ENCODE results near the gene CST2. TPM values are rescaled to one million over a fixed set of nuclear protein-coding genes. Genes with fewer than 3 reads are reported as not detected.

Gene CST2
- total and polyA plus RNA-seq, 2 donors (not counting 1 experiment from before 2014, with no cell fraction given): not detected

GRCh38 chr20:23776067-23776771 is 50.3 kb downstream of the CST2 start:
- WGBS (ENCODE audit: insufficient coverage): 24% methylated on average over 4 of the region's 14 CpGs
- Mint-ChIP-seq H3K27me3 (peaks cover 3% of the 10 kb centered on the region), H3K4me1 (no peaks in the 10 kb centered on the region), H3K4me3 (no peak overlapping the region), H3K27ac (no peak overlapping the region), H3K9me3 (ENCODE audit: insufficient read depth) (no peaks in the 10 kb centered on the region)
- DNase-seq: no peak
- Histone ChIP-seq H3K27ac (ENCODE audit: low read length in 2 of 2) (no peak overlapping the region), H4K20me1 (ENCODE audit: control insufficient read depth, insufficient read depth, low read length, poor library complexity, severe bottlenecking) (no peaks in the 10 kb centered on the region), H3K9ac (ENCODE audit: low read length) (no peak overlapping the region), H3K4me1 (ENCODE audit: control insufficient read depth in 2 of 2, insufficient read depth in 2 of 2, low read length in 2 of 2) (no peaks in the 10 kb centered on the region), H3K36me3 (replicated peaks in 1 of 2; ENCODE audit: control extremely low read depth in 1 of 2, control insufficient read depth in 1 of 2, extremely low read depth in 1 of 2, insufficient read depth in 2 of 2, low read length in 1 of 2) (no peaks in the 10 kb centered on the region), H2AFZ (ENCODE audit: insufficient read depth, low read depth, low read length, poor library complexity, severe bottlenecking) (no peak overlapping the region), H3K79me2 (ENCODE audit: control insufficient read depth, insufficient read depth, low read length) (no peaks in the 10 kb centered on the region), H3K4me2 (replicated peaks; ENCODE audit: low read depth, low read length, poor library complexity, severe bottlenecking) (no peak overlapping the region), H3K9me3 (ENCODE audit: control extremely low read depth in 1 of 3, control insufficient read depth in 2 of 3, insufficient read depth in 1 of 3, low read length in 2 of 3) (peaks cover 0 to 5% (median 0%) of the 10 kb centered on the region in 3 donors), H3K4me3 (ENCODE audit: control extremely low read depth in 1 of 5, extremely low read depth in 1 of 5, insufficient read depth in 1 of 5, low read depth in 2 of 5, low read length in 4 of 5) (no peak overlapping the region), H3K27me3 (replicated peaks in 1 of 4; ENCODE audit: control extremely low read depth in 1 of 4, control insufficient read depth in 3 of 4, insufficient read depth in 4 of 4, low read length in 3 of 4) (no peaks in the 10 kb centered on the region)
- no peak for TF ChIP-seq EZH2 (IDR thresholded peaks at IDR 0.05; ENCODE audit: borderline replicate concordance, insufficient read depth, low read depth, low read length, poor library complexity, severe bottlenecking)
- no peak for TF ChIP-seq CTCF (IDR thresholded peaks at IDR 0.05)
- POLR2A ChIA-PET: no interaction called here
- CTCF ChIA-PET: no interaction called here
- no peak for ATAC-seq (ENCODE audit: low read depth)
- intact Hi-C loops (cut with micrococcal nuclease): no loop called here

GRCh38 chr20:23774081-23774480 is 52.4 kb downstream of the CST2 start:
- no peak overlapping the region for H3K27ac Mint-ChIP-seq
- no peaks in the 10 kb centered on the region for H3K27me3 ChIP-seq (replicated peaks in 1 of 4; ENCODE audit: control extremely low read depth in 1 of 4, control insufficient read depth in 3 of 4, insufficient read depth in 4 of 4, low read length in 3 of 4)
- no peak overlapping the region for H3K4me2 ChIP-seq (replicated peaks; ENCODE audit: low read depth, low read length, poor library complexity, severe bottlenecking)
- no peak for TF ChIP-seq CTCF (IDR thresholded peaks at IDR 0.05)
- no peaks in the 10 kb centered on the region for H3K9me3 Mint-ChIP-seq (ENCODE audit: insufficient read depth)
- H2AFZ ChIP-seq (ENCODE audit: insufficient read depth, low read depth, low read length, poor library complexity, severe bottlenecking): no peak overlapping the region
- ChIA-PET POLR2A (no interaction called here), CTCF (no interaction called here)
- 91% methylated on average over 6 of the region's 7 CpGs for WGBS (ENCODE audit: insufficient coverage)
- H3K27me3 Mint-ChIP-seq: peaks cover 3% of the 10 kb centered on the region
- peaks cover 0 to 5% (median 0%) of the 10 kb centered on the region in 3 donors for H3K9me3 ChIP-seq (ENCODE audit: control extremely low read depth in 1 of 3, control insufficient read depth in 2 of 3, insufficient read depth in 1 of 3, low read length in 2 of 3)
- ATAC-seq (ENCODE audit: low read depth) (no peak), DNase-seq (no peak)
- no peaks in the 10 kb centered on the region for H4K20me1 ChIP-seq (ENCODE audit: control insufficient read depth, insufficient read depth, low read length, poor library complexity, severe bottlenecking)
- H3K36me3 ChIP-seq (replicated peaks in 1 of 2; ENCODE audit: control extremely low read depth in 1 of 2, control insufficient read depth in 1 of 2, extremely low read depth in 1 of 2, insufficient read depth in 2 of 2, low read length in 1 of 2): no peaks in the 10 kb centered on the region
- H3K4me3 Mint-ChIP-seq: no peak overlapping the region
- no peaks in the 10 kb centered on the region for H3K79me2 ChIP-seq (ENCODE audit: control insufficient read depth, insufficient read depth, low read length)
- H3K4me1 Mint-ChIP-seq: no peaks in the 10 kb centered on the region
- H3K9ac ChIP-seq (ENCODE audit: low read length): no peak overlapping the region
- intact Hi-C loops (cut with micrococcal nuclease): no loop called here
- H3K4me3 ChIP-seq (ENCODE audit: control extremely low read depth in 1 of 5, extremely low read depth in 1 of 5, insufficient read depth in 1 of 5, low read depth in 2 of 5, low read length in 4 of 5): no peak overlapping the region
- H3K27ac ChIP-seq (ENCODE audit: low read length in 2 of 2): no peak overlapping the region
- no peaks in the 10 kb centered on the region for H3K4me1 ChIP-seq (ENCODE audit: control insufficient read depth in 2 of 2, insufficient read depth in 2 of 2, low read length in 2 of 2)

Other genes starting within 250 kb of the CST2 start
- not detected in 2 replicates for gene CST9, start 220.8 kb downstream of the CST2 start, total RNA-seq
- gene CST9, start 220.8 kb downstream of the CST2 start, polyA plus RNA-seq: not detected in 2 replicates
- gene CST3, start 188.8 kb downstream of the CST2 start, total RNA-seq: 1.0 and 1.2 TPM in 2 replicates
- gene CST3, start 188.8 kb downstream of the CST2 start, polyA plus RNA-seq: 16.9 and 19.7 TPM in 2 replicates
- gene CST4, start 137.7 kb downstream of the CST2 start, total RNA-seq: not detected in 2 replicates
- not detected in 2 replicates for gene CST4, start 137.7 kb downstream of the CST2 start, polyA plus RNA-seq
- gene CST1, start 75.8 kb downstream of the CST2 start, total RNA-seq: not detected in 2 replicates
- not detected in 2 replicates for gene CST1, start 75.8 kb downstream of the CST2 start, polyA plus RNA-seq
- gene CST5, start 53.0 kb upstream of the CST2 start, total RNA-seq: not detected in 2 replicates
- not detected in 2 replicates for gene CST5, start 53.0 kb upstream of the CST2 start, polyA plus RNA-seq
- not detected in 2 replicates for gene GGTLC1, start 162.1 kb upstream of the CST2 start, total RNA-seq
- not detected in 2 replicates for gene GGTLC1, start 162.1 kb upstream of the CST2 start, polyA plus RNA-seq